ENCODE measurements around the gene MAGI1.

Gene MAGI1

DNA sequence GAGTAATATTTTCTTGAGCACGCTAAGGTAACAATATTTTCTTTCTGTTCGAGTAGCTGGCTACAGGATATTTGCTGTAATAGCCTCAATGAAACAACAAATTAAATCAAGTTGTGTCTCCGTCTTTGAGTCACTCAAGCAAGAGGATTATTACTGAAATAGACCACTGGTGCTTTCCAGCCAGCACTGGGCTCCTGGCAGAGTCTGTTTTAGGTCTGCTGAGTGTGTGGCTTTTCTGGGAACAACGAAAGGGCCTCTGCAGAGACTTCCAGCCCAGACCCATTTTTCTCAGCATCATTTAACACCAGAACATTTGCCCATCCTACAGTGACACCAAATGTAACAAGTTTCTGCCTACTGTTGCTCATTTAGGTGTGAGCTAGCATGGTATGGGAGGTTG is 652.9 kb downstream of the MAGI1 start:
- no peak overlapping the region for H3K4me3 ChIP-seq (replicated peaks; ENCODE audit: insufficient read depth, low read length)
- DNase-seq (ENCODE audit: low read depth in 1 of 2, low spot score in 1 of 2), result no peak
- TF ChIP-seq, protein P1, sequence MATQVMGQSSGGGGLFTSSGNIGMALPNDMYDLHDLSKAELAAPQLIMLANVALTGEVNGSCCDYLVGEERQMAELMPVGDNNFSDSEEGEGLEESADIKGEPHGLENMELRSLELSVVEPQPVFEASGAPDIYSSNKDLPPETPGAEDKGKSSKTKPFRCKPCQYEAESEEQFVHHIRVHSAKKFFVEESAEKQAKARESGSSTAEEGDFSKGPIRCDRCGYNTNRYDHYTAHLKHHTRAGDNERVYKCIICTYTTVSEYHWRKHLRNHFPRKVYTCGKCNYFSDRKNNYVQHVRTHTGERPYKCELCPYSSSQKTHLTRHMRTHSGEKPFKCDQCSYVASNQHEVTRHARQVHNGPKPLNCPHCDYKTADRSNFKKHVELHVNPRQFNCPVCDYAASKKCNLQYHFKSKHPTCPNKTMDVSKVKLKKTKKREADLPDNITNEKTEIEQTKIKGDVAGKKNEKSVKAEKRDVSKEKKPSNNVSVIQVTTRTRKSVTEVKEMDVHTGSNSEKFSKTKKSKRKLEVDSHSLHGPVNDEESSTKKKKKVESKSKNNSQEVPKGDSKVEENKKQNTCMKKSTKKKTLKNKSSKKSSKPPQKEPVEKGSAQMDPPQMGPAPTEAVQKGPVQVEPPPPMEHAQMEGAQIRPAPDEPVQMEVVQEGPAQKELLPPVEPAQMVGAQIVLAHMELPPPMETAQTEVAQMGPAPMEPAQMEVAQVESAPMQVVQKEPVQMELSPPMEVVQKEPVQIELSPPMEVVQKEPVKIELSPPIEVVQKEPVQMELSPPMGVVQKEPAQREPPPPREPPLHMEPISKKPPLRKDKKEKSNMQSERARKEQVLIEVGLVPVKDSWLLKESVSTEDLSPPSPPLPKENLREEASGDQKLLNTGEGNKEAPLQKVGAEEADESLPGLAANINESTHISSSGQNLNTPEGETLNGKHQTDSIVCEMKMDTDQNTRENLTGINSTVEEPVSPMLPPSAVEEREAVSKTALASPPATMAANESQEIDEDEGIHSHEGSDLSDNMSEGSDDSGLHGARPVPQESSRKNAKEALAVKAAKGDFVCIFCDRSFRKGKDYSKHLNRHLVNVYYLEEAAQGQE (IDR thresholded peaks at IDR 0.05; ENCODE audit: insufficient replicate concordance, low read depth), result no peak
- TF ChIP-seq SPI1 (IDR thresholded peaks at IDR 0.05; ENCODE audit: borderline replicate concordance, low read depth) (no peak), POLR2AphosphoS5 (IDR thresholded peaks at IDR 0.05; ENCODE audit: low read depth) (no peak), GABPA (IDR thresholded peaks at IDR 0.05; ENCODE audit: low read depth) (no peak)
- TF ChIP-seq, protein P2, sequence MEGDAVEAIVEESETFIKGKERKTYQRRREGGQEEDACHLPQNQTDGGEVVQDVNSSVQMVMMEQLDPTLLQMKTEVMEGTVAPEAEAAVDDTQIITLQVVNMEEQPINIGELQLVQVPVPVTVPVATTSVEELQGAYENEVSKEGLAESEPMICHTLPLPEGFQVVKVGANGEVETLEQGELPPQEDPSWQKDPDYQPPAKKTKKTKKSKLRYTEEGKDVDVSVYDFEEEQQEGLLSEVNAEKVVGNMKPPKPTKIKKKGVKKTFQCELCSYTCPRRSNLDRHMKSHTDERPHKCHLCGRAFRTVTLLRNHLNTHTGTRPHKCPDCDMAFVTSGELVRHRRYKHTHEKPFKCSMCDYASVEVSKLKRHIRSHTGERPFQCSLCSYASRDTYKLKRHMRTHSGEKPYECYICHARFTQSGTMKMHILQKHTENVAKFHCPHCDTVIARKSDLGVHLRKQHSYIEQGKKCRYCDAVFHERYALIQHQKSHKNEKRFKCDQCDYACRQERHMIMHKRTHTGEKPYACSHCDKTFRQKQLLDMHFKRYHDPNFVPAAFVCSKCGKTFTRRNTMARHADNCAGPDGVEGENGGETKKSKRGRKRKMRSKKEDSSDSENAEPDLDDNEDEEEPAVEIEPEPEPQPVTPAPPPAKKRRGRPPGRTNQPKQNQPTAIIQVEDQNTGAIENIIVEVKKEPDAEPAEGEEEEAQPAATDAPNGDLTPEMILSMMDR (IDR thresholded peaks at IDR 0.05; ENCODE audit: insufficient read depth, low read length), result no peak

DNA sequence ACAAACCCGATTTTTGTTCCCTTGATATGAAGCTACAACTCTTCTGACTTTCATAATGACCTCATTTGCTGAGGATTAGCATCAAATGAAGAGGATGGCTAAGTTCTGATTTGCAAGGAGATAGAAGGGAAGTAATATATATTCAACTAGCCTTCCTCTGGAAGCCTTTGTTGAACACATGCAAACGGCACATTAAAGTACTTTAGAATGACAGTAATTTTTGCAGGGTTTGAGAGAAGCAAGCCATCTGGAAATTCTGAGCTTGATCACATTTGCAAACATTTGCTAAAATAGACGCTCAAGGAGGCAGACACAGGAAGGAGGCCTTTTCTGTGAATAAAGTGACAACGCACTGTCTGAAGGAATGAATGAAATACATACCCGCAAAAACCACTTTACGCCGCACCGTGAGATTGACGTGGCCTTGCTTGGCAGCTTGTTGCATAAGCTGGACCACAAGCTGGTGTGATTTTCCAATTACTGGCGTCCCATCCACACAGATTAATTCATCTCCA is 657.2 kb downstream of the MAGI1 start:
- no peak overlapping the region for H3K27ac ChIP-seq (replicated peaks)
- no peak overlapping the region for H3K4me3 ChIP-seq (replicated peaks; ENCODE audit: insufficient read depth, low read length)
- TF ChIP-seq, protein P1 (IDR thresholded peaks at IDR 0.05; ENCODE audit: insufficient replicate concordance, low read depth), result no peak
- TF ChIP-seq POLR2AphosphoS5 (IDR thresholded peaks at IDR 0.05; ENCODE audit: low read depth) (no peak), SPI1 (IDR thresholded peaks at IDR 0.05; ENCODE audit: borderline replicate concordance, low read depth) (no peak)
- H3K27me3 ChIP-seq (ENCODE audit: insufficient read depth, poor library complexity, severe bottlenecking), result no peaks in the 10 kb centered on the region
- no peak for DNase-seq (ENCODE audit: low read depth in 1 of 2, low spot score in 1 of 2)

More for the DNA sequence above, 652.9 kb downstream of the MAGI1 start:
- Histone ChIP-seq H3K27me3 (ENCODE audit: insufficient read depth, poor library complexity, severe bottlenecking) (no peaks in the 10 kb centered on the region), H3K27ac (replicated peaks) (no peak overlapping the region)

DNA sequence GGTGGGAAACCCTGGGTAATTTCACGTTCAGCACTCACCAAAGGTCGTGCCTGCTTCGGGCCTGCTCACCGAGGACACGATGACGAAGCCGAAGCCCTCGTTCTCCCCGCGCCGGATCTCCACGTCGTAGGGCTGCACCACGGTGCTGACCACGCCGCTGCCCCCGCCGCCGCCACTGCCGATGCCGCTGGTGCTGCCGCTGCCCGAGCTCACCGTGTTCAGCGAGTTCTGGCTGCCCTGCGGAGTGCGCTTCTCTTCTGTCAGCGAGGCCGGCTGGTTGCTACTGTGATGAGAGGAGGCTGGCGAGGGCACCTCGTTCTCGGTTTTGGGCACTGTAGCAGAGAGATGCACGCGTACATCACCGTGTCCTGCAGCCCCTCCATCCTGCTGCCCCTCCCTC is 659.5 kb downstream of the MAGI1 start:
- DNase-seq (ENCODE audit: low read depth in 1 of 2, low spot score in 1 of 2), result no peak
- Histone ChIP-seq H3K4me3 (replicated peaks; ENCODE audit: insufficient read depth, low read length) (no peak overlapping the region), H3K27ac (replicated peaks) (no peak overlapping the region), H3K27me3 (ENCODE audit: insufficient read depth, poor library complexity, severe bottlenecking) (no peaks in the 10 kb centered on the region)
- no peak for TF ChIP-seq GABPA (IDR thresholded peaks at IDR 0.05; ENCODE audit: low read depth)
- TF ChIP-seq, protein P1 (IDR thresholded peaks at IDR 0.05; ENCODE audit: insufficient replicate concordance, low read depth), result no peak
- TF ChIP-seq, protein P2 (IDR thresholded peaks at IDR 0.05; ENCODE audit: insufficient read depth, low read length), result no peak

All from HL-60 (cell line).